GM23338 (cell line): ENCODE measurements around the gene HVCN1. TPM values are rescaled to one million over a fixed set of nuclear protein-coding genes. Genes with fewer than 3 reads are reported as not detected.

Source experiments
- ATAC-seq: fragments of 200-7000 bp; cut with Tn5 transposase; 3 replicates; pipeline ENCODE4 v1.9.1; 2020
- DNase-seq: peaks from one replicate; pipeline ENCODE4 v3.0.0-alpha.2; 2015; ENCODE audit warnings: low spot score
- H2AFZ ChIP-seq: fragments of 200-600 bp; sonication (generic); 2 replicates; pipeline ENCODE4 v1.8.0; 2016; ENCODE audit warnings: antibody characterized with exemption, mild to moderate bottlenecking, moderate library complexity
- H3F3A ChIP-seq: fragments of 200-600 bp; sonication (generic); replicated peaks from 2 replicates; pipeline ENCODE4 v1.8.0; 2017; ENCODE audit warnings: antibody characterized with exemption, mixed run types, low read depth
- H3K27ac ChIP-seq: fragments of 200-600 bp; sonication (generic); 2 replicates; pipeline ENCODE4 v1.6.1; 2016; ENCODE audit warnings: low read depth
- H3K27me3 ChIP-seq: fragments of 200-600 bp; sonication (generic); 2 replicates; pipeline ENCODE4 v1.8.0; 2016; ENCODE audit warnings: mild to moderate bottlenecking, mixed run types, moderate library complexity; ENCODE audit not compliant: insufficient read depth
- H3K36me3 ChIP-seq: fragments of 200-600 bp; sonication (generic); 2 replicates; pipeline ENCODE4 v1.8.0; 2016; ENCODE audit warnings: mild to moderate bottlenecking; ENCODE audit not compliant: insufficient read depth
- H3K4me1 ChIP-seq: fragments of 200-600 bp; sonication (generic); 2 replicates; pipeline ENCODE4 v1.8.0; 2016; ENCODE audit warnings: mild to moderate bottlenecking, moderate library complexity; ENCODE audit not compliant: insufficient read depth
- H3K4me2 ChIP-seq: fragments of 200-600 bp; sonication (generic); 2 replicates; pipeline ENCODE4 v1.7.1; 2017; ENCODE audit warnings: mixed run types
- H3K4me3 ChIP-seq: fragments of 200-600 bp; sonication (generic); 2 replicates; pipeline ENCODE4 v1.6.1; 2016; ENCODE audit warnings: mixed run types
- H3K79me2 ChIP-seq: fragments of 200-600 bp; sonication (generic); replicated peaks from 2 replicates; pipeline ENCODE4 v1.8.0; 2017; ENCODE audit warnings: mild to moderate bottlenecking; ENCODE audit not compliant: insufficient read depth
- H3K9me2 ChIP-seq: fragments of 200-600 bp; sonication (generic); 2 replicates; pipeline ENCODE4 v1.8.0; 2017; ENCODE audit not compliant: insufficient read depth
- H4K20me1 ChIP-seq: fragments of 200-600 bp; sonication (generic); replicated peaks from 2 replicates; pipeline ENCODE4 v1.8.0; 2017; ENCODE audit warnings: mild to moderate bottlenecking; ENCODE audit not compliant: insufficient read depth
- H3K27ac Mint-ChIP-seq: 2 replicates; pipeline ENCODE4 v1.8.0; 2020; ENCODE audit warnings: inconsistent platforms, mild to moderate bottlenecking, moderate library complexity, mixed read lengths
- H3K27me3 Mint-ChIP-seq: 3 replicates; pipeline ENCODE4 v1.8.0; 2022; ENCODE audit warnings: low read depth, mild to moderate bottlenecking, moderate library complexity, mixed read lengths, inconsistent platforms; ENCODE audit not compliant: insufficient read depth, poor library complexity
- H3K36me3 Mint-ChIP-seq: 3 replicates; pipeline ENCODE4 v1.8.0; 2021; ENCODE audit warnings: low read depth, mild to moderate bottlenecking, inconsistent platforms, moderate library complexity, mixed read lengths
- H3K4me1 Mint-ChIP-seq: 3 replicates; pipeline ENCODE4 v1.8.0; 2020; ENCODE audit warnings: mild to moderate bottlenecking, inconsistent platforms, mixed read lengths
- H3K4me3 Mint-ChIP-seq: 3 replicates; pipeline ENCODE4 v1.8.0; 2021; ENCODE audit warnings: moderate library complexity, mild to moderate bottlenecking, inconsistent platforms, mixed read lengths
- H3K9me3 Mint-ChIP-seq: 3 replicates; pipeline ENCODE4 v1.8.0; 2020; ENCODE audit warnings: moderate library complexity, mild to moderate bottlenecking, inconsistent platforms, mixed read lengths
- CREB1 ChIP-seq: fragments of 250-450 bp; sonication (Bioruptor Pico); IDR thresholded peaks from 2 replicates; pipeline ENCODE4 v1.5.0; 2020; ENCODE audit warnings: low read depth, mild to moderate bottlenecking, moderate library complexity
- CTCF ChIP-seq, 2 experiments: fragments of 200-600 bp in 1 of 2; sonication (generic) in 1 of 2; conservative IDR thresholded peaks; 2 replicates each; pipeline versions ENCODE4 v1.5.1 to v1.6.1; 2016 to 2017; ENCODE audit warnings: antibody characterized with exemption in 2 of 2, low read depth in 2 of 2, mild to moderate bottlenecking in 2 of 2, moderate library complexity in 1 of 2
- EZH2 ChIP-seq: fragments of 200-600 bp; sonication (generic); IDR thresholded peaks from one replicate; pipeline ENCODE4 v1.8.0; 2017; ENCODE audit warnings: antibody characterized with exemption, mild to moderate bottlenecking, low read depth; ENCODE audit not compliant: unreplicated experiment
- EZH2phosphoT487 ChIP-seq: fragments of 200-600 bp; sonication (generic); IDR thresholded peaks from one replicate; pipeline ENCODE4 v1.8.1; 2018; ENCODE audit warnings: antibody characterized with exemption; ENCODE audit not compliant: unreplicated experiment
- JUNB ChIP-seq: IDR thresholded peaks from one replicate; pipeline ENCODE4 v1.6.1; 2016; ENCODE audit warnings: antibody characterized with exemption; ENCODE audit not compliant: unreplicated experiment
- NANOG ChIP-seq: IDR thresholded peaks from 2 replicates; pipeline ENCODE4 v1.6.1; 2016; ENCODE audit warnings: antibody characterized with exemption, borderline replicate concordance
- POLR2AphosphoS5 ChIP-seq: IDR thresholded peaks from 2 replicates; pipeline ENCODE4 v1.6.1; 2016; ENCODE audit warnings: antibody characterized with exemption, low read depth
- REST ChIP-seq: IDR thresholded peaks from one replicate; pipeline ENCODE4 v1.6.1; 2018; ENCODE audit warnings: antibody characterized with exemption; ENCODE audit not compliant: unreplicated experiment
- STAT1 ChIP-seq: IDR thresholded peaks from one replicate; pipeline ENCODE4 v1.6.1; 2016; ENCODE audit warnings: antibody characterized with exemption; ENCODE audit not compliant: unreplicated experiment
- ZNF114 ChIP-seq: fragments of 250-450 bp; sonication (Bioruptor Pico); IDR thresholded peaks from 2 replicates; pipeline ENCODE4 v1.5.0; 2020; ENCODE audit warnings: mild to moderate bottlenecking, moderate library complexity
- ZNF331 ChIP-seq: fragments of 250-450 bp; sonication (Bioruptor Pico); IDR thresholded peaks from 2 replicates; pipeline ENCODE4 v1.5.0; 2020; ENCODE audit warnings: low read depth, mild to moderate bottlenecking, moderate library complexity
- polyA plus RNA-seq: library from polyadenylated mRNA; unstranded; fragments of >200 nt; fragmentation: Nextera tagmentation; extraction: Ambion mirVana; gene quantifications from 2 replicates; pipeline ENCODE4 v1.2.1, GENCODE V29; 2016
- total RNA-seq: library from RNA; depleted of rRNA; stranded (reverse); fragments of >200 nt; shearing (Covaris generic); gene quantifications from 2 replicates; pipeline ENCODE4 v1.2.3, GENCODE V29; 2014
- TF ChIP-seq, protein P1 (sequence below): IDR thresholded peaks from 2 replicates; pipeline ENCODE4 v1.6.1; 2016; ENCODE audit warnings: antibody characterized with exemption
- TF ChIP-seq, protein P2 (sequence below): fragments of 250-450 bp; sonication (Bioruptor Pico); IDR thresholded peaks from 2 replicates; pipeline ENCODE4 v1.5.0; 2020; ENCODE audit warnings: mild to moderate bottlenecking, moderate library complexity

Gene HVCN1
- total and polyA plus RNA-seq, 2 experiments from 2014 or later, result 10.4 to 10.7 TPM

GRCh38 chr12:110627500-110628195 is 61.3 kb downstream of the HVCN1 start:
- Mint-ChIP-seq H3K36me3 (no peaks in the 10 kb centered on the region), H3K4me3 (no peak overlapping the region), H3K27ac (no peak overlapping the region), H3K27me3 (no peaks in the 10 kb centered on the region), H3K9me3 (no peaks in the 10 kb centered on the region; the same call in 2 of the 3 replicates), H3K4me1 (no peaks in the 10 kb centered on the region)
- H3K9me2 ChIP-seq, result no peaks in the 10 kb centered on the region
- no peak for TF ChIP-seq ZNF114 (CRISPR knock-in tag)
- TF ChIP-seq JUNB, result no peak
- no peak for TF ChIP-seq STAT1
- TF ChIP-seq REST, result no peak
- TF ChIP-seq NANOG, result no peak
- TF ChIP-seq EZH2phosphoT487, result no peak
- TF ChIP-seq POLR2AphosphoS5, result no peak
- TF ChIP-seq, protein P1, sequence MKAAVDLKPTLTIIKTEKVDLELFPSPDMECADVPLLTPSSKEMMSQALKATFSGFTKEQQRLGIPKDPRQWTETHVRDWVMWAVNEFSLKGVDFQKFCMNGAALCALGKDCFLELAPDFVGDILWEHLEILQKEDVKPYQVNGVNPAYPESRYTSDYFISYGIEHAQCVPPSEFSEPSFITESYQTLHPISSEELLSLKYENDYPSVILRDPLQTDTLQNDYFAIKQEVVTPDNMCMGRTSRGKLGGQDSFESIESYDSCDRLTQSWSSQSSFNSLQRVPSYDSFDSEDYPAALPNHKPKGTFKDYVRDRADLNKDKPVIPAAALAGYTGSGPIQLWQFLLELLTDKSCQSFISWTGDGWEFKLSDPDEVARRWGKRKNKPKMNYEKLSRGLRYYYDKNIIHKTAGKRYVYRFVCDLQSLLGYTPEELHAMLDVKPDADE, result no peak
- TF ChIP-seq, protein P2, sequence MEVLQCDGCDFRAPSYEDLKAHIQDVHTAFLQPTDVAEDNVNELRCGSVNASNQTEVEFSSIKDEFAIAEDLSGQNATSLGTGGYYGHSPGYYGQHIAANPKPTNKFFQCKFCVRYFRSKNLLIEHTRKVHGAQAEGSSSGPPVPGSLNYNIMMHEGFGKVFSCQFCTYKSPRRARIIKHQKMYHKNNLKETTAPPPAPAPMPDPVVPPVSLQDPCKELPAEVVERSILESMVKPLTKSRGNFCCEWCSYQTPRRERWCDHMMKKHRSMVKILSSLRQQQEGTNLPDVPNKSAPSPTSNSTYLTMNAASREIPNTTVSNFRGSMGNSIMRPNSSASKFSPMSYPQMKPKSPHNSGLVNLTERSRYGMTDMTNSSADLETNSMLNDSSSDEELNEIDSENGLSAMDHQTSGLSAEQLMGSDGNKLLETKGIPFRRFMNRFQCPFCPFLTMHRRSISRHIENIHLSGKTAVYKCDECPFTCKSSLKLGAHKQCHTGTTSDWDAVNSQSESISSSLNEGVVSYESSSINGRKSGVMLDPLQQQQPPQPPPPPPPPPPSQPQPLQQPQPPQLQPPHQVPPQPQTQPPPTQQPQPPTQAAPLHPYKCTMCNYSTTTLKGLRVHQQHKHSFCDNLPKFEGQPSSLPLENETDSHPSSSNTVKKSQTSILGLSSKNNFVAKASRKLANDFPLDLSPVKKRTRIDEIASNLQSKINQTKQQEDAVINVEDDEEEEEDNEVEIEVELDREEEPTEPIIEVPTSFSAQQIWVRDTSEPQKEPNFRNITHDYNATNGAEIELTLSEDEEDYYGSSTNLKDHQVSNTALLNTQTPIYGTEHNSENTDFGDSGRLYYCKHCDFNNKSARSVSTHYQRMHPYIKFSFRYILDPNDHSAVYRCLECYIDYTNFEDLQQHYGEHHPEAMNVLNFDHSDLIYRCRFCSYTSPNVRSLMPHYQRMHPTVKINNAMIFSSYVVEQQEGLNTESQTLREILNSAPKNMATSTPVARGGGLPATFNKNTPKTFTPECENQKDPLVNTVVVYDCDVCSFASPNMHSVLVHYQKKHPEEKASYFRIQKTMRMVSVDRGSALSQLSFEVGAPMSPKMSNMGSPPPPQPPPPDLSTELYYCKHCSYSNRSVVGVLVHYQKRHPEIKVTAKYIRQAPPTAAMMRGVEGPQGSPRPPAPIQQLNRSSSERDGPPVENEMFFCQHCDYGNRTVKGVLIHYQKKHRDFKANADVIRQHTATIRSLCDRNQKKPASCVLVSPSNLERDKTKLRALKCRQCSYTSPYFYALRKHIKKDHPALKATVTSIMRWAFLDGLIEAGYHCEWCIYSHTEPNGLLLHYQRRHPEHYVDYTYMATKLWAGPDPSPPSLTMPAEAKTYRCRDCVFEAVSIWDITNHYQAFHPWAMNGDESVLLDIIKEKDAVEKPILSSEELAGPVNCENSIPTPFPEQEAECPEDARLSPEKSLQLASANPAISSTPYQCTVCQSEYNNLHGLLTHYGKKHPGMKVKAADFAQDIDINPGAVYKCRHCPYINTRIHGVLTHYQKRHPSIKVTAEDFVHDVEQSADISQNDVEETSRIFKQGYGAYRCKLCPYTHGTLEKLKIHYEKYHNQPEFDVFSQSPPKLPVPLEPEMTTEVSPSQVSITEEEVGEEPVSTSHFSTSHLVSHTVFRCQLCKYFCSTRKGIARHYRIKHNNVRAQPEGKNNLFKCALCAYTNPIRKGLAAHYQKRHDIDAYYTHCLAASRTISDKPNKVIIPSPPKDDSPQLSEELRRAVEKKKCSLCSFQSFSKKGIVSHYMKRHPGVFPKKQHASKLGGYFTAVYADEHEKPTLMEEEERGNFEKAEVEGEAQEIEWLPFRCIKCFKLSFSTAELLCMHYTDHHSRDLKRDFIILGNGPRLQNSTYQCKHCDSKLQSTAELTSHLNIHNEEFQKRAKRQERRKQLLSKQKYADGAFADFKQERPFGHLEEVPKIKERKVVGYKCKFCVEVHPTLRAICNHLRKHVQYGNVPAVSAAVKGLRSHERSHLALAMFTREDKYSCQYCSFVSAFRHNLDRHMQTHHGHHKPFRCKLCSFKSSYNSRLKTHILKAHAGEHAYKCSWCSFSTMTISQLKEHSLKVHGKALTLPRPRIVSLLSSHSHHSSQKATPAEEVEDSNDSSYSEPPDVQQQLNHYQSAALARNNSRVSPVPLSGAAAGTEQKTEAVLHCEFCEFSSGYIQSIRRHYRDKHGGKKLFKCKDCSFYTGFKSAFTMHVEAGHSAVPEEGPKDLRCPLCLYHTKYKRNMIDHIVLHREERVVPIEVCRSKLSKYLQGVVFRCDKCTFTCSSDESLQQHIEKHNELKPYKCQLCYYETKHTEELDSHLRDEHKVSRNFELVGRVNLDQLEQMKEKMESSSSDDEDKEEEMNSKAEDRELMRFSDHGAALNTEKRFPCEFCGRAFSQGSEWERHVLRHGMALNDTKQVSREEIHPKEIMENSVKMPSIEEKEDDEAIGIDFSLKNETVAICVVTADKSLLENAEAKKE (CRISPR knock-in tag), result no peak
- no peak for TF ChIP-seq CTCF (conservative IDR thresholded peaks at IDR 0.05; ENCODE audit: low read depth in 2 of 2)
- no peak for TF ChIP-seq ZNF331 (CRISPR knock-in tag)
- no peak for TF ChIP-seq EZH2
- TF ChIP-seq CREB1 (CRISPR knock-in tag), result no peak
- no peaks in the 10 kb centered on the region for H3K36me3 ChIP-seq
- DNase-seq (no peak), ATAC-seq (no peak)
- no peak overlapping the region for H3K4me3 ChIP-seq
- H3F3A ChIP-seq, result no peaks in the 10 kb centered on the region
- no peaks in the 10 kb centered on the region for H4K20me1 ChIP-seq
- no peak overlapping the region for H2AFZ ChIP-seq
- no peaks in the 10 kb centered on the region for H3K79me2 ChIP-seq
- H3K27ac ChIP-seq, result no peak overlapping the region
- H3K27me3 ChIP-seq, result no peaks in the 10 kb centered on the region
- no peak overlapping the region for H3K4me2 ChIP-seq
- H3K4me1 ChIP-seq, result no peaks in the 10 kb centered on the region
